Forelimb muscle (tissue), 1 donor: ENCODE measurements around the gene RNFT2. TPM values are rescaled to one million over a fixed set of nuclear protein-coding genes. Genes with fewer than 3 reads are reported as not detected.

Experiments used
- DNase-seq: peaks from one replicate; pipeline ENCODE4 v3.0.0-alpha.2; 2013; ENCODE audit warnings: low read depth
- polyA plus RNA-seq: library from polyadenylated mRNA; unstranded; fragments of 120-200 nt; gene quantifications from one replicate; pipeline ENCODE4 v1.2.1, GENCODE V29; 2013; ENCODE audit not compliant: insufficient read length

The RNFT2 gene
- polyA plus RNA-seq, 1 donor = 1.0 TPM

DNA sequence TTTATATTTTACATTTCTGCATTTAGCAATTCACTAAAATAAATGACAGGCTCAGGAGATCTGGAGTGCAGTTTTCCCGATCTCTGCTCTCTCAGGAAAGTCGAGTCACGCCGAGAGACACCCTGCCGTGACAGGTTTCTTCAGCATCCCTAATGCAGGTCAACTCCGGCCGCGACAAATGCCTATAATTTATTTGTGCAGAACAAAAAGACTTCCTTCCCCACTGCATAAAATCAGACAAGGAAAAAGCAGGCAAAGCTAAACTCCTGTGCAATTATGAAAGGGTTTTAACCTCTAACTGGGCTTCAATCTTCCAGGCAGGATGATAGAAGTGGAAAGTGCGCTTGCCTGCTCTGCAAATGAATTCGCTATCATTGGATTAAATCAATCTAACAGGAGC is 28.3 kb upstream of the RNFT2 start:
- DNase-seq = no peak

DNA sequence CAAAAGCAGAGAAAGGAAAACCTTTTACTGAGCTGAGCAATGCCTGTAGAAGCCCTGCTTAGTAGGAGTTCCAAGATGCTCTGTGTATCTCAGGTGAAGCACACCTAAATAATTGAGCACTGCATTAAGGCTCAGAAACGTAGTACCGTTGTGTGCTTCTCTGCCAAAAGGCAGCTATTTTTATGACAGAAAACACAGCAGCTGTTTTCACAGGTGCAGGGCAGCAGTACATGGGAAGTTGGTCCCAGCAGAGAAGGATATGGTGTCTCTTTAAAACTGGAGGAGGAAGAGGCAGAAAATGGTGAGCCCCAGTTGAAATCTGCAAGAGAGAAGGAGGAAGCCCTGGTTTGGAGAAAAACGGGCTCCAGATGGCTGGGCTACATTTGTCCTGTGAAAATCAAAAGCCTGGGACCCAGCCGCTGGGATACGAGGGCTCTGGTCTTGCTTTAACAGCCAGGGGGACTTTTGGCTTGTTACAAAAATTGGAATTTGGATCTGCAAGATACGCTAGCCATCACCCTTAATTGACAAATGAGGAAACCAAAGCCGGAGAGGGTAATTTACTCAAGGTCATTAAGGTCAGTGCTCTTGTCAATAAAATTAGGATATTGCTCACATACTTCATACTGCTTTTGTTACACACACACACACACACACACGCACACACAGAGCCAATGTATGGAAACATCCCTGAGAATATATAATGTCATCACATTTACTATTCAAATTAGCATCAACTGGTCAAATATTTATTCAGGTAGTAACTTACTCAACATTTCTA is 27.6 kb upstream of the RNFT2 start:
- no peak for DNase-seq

DNA sequence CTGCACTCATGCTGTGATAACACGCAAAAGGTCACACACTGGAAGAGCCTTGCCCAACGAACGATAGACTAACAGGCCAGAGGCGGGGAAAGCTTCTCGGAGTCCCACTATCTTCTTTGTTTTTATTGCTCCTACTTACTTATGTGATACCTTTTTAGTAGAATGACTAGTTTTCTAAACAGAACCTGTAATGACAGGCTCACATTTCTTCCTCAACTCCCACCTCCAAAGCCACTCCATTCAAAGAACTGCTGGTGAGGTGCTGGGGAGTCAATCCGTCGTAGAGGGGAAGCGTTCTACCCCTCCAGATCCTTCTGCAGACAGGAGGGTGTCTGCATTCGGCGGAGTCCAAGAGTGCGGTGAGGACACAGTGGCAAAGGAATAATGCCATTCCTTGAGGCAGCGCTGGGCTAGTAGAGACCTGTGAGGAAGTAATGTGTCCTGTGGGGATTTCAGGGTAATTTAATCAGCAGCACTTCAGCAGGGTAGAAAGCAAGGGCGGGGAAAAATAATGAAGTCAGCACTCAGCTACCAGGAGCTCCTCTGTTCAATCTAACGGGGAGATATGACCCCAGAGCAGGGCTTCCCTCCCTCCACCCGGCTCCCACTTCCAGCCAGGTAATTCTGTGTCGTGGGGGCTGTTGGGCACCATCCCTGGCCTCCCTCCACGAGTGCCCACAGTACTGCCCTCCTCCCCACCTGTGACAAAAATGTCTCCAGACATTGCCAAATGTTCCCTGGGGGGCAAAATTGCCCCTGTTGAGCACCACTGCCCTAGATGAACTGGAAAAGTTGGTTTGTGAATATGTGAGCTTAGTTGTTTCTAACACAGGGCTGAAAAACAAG is 25.4 kb upstream of the RNFT2 start:
- DNase-seq = no peak

DNA sequence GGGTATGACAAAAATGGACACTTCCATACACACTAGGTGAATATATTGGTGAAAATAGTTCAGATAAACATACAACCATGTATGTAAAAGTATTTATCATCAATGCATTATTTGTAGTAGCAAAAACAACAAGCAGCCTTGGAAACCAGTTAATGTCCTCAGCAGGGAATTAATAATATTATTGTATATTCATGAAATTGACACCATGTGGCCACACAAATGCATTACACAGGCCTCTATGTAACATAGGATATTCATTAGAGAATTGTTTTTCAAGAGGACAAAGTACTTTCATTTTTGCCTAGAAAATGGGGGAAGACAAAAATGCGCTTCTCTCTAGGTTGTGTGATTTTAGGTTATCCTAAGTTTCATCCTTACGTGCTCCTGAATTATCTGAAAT is 24.6 kb upstream of the RNFT2 start:
- no peak for DNase-seq

DNA sequence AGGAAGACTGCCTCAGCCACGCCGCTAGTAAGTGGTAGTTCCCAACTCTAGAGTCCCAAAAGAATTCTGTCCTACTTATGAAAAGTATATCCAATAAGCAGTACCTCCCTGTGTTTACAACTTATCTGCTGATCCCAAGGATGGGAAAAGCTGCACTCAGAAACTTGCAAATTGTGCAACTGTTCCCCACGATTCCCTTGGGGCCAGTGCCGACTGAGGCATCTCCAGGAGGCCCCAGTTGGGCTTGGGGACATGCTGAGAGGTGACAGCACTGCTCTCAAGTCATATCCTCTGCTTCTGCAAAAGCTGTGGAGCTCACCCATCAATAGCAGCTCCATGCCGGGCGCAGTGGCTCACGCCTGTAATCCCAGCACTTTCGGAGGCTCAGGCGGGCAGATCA is 23.9 kb upstream of the RNFT2 start:
- no peak for DNase-seq

DNA sequence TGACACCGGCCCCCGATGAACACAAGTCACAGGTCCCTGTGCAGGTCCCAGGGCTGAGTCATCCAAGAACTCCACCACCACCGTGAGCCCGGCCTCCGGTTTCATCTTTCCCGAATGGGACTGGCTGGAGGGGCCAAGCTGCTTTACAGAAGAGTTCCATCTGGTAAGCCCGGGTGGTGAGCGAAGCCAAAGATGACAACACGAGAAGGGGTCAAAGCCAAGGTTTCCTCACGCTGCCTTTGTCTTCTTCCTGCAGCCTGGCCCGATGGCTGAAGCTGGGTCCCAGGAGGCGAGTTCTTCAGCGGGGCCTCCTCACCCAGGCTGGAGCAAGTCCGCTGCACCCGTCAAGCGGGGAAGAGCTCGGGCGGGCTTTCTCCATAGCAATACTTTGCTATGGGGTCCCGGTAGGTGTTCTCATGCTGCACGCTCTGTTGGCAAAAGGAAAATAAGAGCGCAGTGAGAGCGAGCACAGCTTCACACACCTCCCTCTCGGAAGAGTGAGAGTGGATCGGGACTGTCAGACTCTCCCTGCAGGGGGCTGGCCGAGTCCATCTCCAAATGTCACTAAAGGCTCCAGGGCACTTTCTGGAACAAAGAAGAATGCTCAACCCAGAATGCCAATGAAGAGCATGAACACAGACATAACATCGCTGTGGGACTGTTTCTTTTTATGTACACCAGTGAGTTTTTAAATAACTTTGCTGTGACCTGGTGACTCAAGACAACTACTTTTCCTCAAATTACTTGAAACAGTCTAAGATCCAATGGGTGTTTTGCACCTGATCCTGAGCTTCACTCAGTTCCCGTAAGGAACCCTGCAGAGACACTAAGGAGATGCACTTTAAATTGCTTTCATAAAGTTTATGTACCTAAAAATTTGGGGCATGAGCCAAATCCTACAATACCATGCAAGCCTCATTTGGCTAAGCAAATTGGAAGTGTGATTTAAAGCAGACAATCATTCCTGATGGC is 20.4 kb upstream of the RNFT2 start:
- DNase-seq = peak; percentile 66

DNA sequence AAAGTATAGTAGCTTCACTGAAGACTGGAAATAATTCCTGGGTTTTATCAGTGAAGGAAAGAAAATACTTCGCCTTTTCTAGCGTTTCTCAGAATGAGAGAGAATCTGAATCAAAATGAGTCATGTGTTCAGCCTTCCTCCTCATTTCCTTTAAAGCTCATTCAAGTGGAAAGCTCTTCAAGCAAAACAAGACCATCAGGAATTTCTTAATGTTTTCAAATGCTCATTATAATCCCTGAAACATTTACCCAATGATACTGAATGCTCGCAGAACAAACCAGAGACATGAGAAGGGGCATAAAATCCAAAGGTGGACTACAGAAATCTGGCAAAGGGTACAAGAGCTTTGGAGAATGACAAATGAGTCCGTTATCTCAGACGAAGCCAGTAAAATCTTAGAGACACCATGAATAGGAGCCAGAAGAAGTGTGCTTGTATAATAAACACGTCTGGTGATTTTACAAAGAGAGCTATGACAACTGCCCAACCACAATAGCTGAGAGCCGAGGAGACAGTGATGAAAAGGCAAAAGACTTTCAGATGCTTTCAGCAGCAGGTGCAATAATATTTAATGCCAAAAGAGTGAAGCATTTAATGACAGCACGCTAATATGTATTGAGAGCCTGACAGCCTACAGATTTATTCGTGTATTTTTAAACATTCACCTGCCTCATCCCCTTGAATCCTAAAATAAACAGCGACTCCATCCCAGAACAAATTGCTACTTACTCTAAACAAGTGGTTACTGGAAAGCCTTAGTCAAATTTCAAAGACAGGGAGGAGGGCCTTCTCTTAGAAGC is 19.3 kb upstream of the RNFT2 start:
- no peak for DNase-seq

DNA sequence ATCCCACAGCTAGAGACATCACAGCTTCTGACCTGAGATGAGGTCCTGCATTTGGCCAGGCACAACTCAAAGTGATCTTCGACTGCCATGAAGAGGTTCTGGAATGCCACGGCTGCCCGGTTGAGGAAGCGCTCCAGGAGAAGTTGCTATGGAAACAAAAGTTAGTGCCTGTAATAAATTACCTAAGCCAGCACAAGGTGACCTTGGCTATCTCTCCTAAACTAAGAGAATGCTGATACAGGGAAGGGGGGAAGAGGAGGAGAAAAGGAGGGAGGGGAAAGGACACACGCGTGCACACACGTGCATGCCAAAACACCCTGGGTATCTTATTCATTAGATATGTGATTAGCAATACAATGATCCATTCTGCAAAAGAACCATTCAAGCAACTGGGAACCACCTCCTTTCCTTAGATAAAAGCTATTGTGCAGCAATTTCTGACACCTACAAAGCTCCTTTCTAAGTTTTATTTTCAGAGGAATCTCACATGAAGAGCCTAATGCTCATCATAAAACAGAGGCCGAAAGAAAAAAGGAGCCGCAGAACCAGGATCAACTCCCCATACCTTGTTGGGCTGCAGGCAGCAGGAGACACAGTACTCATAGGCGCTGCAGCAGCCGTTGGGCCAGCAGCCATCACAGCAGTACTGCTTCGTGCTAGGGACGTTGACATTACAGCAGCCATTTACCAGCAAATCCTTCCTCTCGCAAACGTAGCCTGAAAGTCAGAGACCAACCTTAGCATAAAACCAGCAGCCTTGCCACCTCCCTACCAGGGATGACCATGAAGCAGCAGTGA is 18.2 kb upstream of the RNFT2 start:
- no peak for DNase-seq

DNA sequence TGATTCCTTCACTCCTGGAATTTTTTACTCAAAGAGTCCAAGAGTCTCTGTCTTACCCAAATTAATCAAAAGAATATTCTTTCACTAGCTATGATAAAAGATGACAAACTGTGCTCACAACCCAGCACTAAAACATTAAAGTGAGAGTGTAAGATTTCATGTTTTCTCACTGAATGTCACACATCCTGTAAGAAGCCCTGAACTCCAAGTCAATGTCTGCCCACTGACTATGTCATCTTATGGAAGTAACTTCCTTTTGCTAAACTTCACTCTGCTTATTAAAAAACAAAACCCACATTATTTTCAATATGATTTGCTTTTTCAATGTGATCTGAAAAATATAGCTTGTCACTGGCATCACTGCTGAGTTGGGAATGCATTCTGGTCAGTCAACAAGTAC is 15.9 kb upstream of the RNFT2 start:
- DNase-seq = no peak

DNA sequence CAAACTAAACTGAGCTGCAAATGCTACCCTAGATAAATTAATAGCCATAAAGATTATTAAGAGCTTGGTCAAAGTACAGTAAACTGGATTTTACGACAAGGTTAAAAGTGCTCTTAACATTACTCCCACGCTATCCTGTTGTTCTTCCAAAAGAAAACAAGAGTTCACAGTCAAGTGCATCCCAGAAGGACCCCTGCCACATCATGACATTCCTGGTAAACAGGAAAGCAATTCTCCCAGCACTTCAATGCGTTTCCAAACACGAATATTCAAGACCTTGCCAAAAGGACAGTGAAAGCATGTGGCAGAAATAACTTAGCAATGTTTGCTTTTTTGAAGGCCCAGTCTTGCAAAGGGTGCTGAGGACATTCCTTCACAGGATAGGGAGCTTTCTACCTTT is 11.4 kb upstream of the RNFT2 start:
- DNase-seq = no peak

DNA sequence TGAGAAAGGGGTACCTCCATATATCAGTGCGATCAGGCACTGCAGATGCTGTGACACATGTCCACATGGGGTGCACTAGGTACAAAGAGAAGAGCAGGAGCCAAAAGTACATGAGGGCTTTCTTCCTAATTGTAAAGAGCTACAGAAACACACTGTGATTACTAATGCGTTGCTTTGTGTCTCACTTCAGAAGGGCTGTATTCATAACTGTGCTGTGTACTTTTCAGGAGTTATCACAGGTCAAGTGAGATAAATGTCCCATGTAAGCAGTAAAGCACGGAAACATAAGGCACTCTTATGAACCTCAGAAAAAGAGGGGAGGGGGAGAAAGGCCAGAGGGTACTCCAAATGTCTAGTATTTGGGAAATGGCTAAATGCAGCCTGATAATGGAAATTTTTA is 10.9 kb upstream of the RNFT2 start:
- DNase-seq = no peak

DNA sequence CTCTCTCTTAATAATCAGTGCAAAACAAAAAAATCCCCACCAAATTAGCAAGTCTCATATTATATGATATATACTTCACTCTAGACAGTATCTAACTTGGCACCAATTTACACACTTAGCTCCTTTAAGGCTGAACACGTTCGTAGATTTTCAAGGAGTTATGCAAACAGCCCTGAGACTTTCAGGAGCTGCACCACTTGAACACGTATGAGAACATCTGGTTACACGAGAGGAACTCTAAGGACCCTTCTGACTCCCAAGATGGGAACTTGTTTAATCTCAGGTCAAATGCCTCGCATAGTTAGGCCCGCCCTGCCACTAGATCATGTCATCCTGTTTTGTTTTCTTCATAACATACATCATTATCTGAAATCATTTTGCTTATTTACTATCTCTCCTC is 10.2 kb upstream of the RNFT2 start:
- no peak for DNase-seq

DNA sequence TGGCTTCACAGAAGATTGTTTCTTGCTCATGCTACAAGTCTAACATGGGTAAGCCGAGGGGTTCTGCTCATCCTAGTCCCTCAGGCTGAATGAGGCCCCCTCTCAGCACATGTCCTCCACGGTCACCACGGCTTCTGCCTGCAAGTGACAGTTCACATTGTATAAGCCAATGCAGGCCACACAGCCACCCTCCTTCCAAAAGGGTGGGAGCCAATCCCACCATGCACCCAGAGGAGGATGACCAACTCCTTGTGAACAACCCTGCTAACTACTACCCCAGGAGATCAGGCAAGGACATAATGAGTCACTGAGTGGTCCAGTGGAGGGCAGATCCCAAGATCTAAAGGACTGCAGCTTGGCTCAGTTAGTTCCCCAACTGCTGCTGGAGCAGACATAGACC is 6.3 kb upstream of the RNFT2 start:
- DNase-seq = no peak

DNA sequence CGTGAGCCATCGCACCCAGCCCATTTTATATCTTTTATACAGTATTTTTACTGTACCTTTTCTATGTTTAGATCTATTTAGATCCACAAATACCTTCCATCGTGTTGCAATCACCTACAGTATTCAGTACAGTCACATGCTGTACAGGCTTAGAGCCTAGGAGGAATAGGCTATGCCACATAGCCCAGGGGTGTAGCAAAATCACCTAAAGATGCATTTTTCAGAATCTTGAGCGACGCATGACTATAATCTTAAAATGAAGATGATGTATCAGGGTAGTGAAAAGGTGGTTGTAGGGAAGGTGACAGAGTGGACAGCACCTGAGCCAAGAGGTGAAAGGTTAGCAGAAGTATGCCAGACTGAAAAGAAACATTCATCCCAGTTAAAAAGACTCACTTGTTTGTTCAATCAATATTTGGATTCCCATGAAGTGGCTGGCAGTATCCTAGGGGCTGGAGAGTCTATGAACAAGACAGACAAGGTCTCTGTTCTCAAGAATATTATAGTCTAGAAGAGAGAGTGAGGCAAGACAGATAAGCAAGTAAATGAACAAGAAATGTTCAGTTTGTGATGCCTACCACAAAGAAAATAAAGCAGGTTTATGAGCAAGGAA is 3.9 kb upstream of the RNFT2 start:
- DNase-seq = no peak

DNA sequence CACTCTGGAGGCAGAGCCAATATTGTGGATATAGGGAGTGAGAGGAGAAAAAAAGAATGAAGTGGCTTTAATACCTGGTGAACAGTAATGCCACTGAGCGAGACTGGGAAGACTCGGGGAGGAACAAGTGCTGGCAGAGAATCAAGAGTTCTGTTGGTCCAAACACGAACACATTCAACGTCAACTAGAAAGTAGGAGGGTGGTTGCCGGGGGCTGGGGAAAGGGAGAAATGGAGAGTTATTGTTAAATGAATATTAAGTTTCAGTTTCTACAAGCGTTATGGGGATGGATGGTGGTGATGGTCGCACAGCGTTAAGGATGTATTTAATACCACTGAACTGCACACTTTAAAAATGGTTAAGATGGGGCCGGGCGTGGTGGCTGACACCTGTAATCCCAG is 3.0 kb upstream of the RNFT2 start:
- no peak for DNase-seq

DNA sequence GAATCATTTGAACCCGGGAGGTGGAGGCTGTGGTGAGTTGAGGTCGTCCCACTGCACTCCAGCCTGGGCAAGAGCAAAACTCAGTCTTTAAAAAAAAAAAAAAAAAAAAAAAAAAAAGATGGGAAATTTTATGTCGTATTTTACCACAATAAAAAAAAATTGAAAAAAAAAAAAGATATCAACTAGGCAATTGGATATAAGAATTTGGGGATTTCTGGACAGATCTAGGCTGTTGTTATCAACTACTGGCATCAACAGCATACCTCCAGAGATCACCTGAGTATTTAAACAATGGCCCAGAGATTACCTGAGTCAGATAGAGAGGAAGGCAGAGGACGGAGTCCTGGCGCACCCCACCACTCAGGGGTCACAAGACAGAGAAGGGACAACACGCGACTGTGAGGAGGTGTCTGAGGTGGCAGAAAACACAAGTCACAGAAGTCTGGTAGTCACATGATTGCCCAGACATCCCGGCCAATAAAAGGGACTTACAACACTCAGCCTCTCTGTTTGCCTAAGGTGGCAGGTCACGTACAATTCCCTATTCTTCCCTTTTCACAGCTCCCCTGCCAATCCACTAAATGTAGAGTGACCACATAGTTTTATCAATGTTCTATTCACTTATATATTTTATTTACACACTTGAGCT is 2.0 kb upstream of the RNFT2 start:
- no peak for DNase-seq

DNA sequence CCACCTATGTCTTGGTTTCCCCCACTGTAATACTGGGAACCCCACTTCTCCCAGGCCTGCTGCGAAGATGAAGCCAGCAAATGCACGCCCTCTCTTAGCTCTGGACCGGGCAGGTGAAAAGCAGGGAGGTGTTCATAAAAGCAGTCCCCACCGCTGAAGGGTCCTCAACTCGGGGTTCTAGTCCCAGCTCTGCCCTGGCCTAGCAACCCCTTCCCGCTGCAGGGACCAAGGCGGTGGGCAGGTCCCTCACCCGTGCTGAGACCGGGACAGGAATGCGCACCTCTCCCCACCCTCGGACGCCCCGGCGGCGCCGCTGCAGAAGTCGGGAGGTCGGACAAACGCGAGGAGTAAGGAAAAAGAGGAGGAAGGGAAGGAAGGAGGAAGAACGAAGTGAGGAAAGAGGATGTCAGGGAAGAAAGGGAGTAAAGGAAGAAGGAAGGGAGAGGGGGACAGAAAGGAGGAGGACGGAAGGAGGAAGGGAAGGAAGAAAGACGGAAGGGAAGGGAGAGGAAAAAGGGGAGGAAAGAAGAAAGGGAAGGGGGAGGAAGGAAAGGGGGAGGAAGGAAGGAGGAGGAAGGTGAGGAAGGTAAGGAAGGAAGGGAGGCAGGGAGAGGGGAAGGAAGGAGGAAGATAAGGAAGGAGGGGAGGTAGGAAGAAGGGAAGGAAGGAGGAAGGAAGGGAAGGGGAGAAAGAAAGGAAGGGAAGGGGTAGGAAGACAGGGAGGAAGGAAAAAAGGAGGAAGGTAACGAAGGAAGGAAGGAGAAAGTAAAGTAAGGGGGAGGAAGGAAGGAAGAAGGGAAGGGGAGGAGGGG is 947 bp upstream of the RNFT2 start:
- DNase-seq = no peak

DNA sequence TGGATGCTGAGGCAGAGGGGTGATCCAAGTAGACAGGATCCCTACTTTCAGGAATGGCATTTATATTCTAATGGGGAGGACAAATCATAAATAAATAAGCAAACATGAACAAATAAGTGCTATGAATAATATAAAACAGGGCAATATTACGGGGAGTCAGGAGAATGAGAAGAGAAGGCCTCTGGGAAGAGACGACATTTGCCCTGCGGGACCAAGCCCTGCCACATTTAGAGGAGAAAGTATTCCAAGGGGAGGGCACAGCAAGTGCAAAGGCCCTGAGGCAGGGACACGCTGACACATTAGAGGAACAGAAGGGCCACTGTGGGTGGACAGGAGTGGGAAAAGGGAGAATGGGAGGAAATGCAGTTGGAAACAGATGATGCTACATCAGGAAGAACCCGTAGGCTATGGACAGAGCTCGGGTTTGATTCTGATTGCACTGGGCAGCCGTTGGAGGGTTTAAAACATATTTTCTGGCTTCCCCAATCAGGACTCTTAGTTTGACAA is 1.3 kb downstream of the RNFT2 start:
- DNase-seq = no peak
